Prostate gland (tissue), 2 donors: ENCODE measurements around the gene SYDE1.
A peak's percentile ranks its signal among the peaks of the same experiment; 100 is the strongest.

ENCODE experiments used
- POLR2A ChIP-seq: fragments of 450-650 bp; IDR thresholded peaks from one replicate; pipeline ENCODE4 v1.6.1; 2016; ENCODE audit warnings: antibody characterized with exemption, mild to moderate bottlenecking
- POLR2AphosphoS5 ChIP-seq: sonication (generic); formaldehyde crosslinking; IDR thresholded peaks from one replicate; pipeline ENCODE4 v1.6.1; 2017; ENCODE audit warnings: antibody characterized with exemption
- TF ChIP-seq, protein P1 (sequence below), 4 experiments: fragments of 200-600 bp in 2 of 4; fragments of 450-650 bp in 2 of 4; sonication (generic) in 2 of 4; IDR thresholded peaks; 1 replicate in 3 of 4; 2 replicates in 1 of 4; pipeline ENCODE4 v1.5.1; 2016 to 2019; ENCODE audit warnings: antibody characterized with exemption in 4 of 4, mild to moderate bottlenecking in 2 of 4, moderate library complexity in 2 of 4

DNA sequence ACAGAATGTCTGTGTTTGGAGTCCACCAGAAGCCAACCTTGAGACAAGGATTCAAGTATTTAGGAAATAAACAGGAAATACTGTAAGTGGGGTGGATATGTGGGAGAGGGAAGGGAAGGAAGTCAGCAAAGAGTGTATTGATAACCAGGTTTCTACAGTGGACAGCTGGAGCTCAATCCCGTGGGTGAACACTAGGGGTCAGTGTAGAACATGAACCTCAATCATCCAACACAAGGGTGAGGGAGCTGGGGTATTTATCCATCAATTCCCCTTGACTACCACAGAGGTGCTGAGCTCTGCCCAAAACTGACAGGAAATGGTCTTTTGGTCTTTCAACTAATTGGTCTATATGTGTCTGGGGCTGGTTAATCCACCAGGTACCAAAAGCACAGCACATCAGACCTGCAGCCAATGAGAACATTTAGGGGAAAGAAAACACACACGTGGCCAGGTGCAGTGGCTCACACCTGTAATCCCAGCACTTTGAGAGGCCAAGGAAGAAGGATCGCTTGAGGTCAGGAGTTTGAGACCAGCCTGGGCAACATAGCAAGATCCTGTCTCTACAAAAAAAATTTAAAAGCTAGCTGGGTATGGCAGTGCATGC, 5.6 kb upstream of the SYDE1 start:
- TF ChIP-seq POLR2A: no peak
- TF ChIP-seq, protein P1, sequence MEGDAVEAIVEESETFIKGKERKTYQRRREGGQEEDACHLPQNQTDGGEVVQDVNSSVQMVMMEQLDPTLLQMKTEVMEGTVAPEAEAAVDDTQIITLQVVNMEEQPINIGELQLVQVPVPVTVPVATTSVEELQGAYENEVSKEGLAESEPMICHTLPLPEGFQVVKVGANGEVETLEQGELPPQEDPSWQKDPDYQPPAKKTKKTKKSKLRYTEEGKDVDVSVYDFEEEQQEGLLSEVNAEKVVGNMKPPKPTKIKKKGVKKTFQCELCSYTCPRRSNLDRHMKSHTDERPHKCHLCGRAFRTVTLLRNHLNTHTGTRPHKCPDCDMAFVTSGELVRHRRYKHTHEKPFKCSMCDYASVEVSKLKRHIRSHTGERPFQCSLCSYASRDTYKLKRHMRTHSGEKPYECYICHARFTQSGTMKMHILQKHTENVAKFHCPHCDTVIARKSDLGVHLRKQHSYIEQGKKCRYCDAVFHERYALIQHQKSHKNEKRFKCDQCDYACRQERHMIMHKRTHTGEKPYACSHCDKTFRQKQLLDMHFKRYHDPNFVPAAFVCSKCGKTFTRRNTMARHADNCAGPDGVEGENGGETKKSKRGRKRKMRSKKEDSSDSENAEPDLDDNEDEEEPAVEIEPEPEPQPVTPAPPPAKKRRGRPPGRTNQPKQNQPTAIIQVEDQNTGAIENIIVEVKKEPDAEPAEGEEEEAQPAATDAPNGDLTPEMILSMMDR (IDR thresholded peaks at IDR 0.05): peak in 3 of 4 experiments; percentile 43 to 61 (median 49)
- no peak for TF ChIP-seq POLR2AphosphoS5
